Astrocyte (in vitro differentiated cells and primary cell): ENCODE data around the gene SNRPA.

Experiments used
- EZH2 ChIP-seq: IDR thresholded peaks from 2 replicates; pipeline ENCODE4 v1.6.1; 2012; ENCODE audit warnings: mild to moderate bottlenecking, low read length, inconsistent platforms; ENCODE audit not compliant: insufficient read depth
- TF ChIP-seq, protein P1 (sequence below): IDR thresholded peaks from 2 replicates; pipeline ENCODE4 v1.5.1; 2011; ENCODE audit warnings: low read depth, mild to moderate bottlenecking, inconsistent platforms, low read length, moderate library complexity; ENCODE audit not compliant: insufficient read depth

DNA sequence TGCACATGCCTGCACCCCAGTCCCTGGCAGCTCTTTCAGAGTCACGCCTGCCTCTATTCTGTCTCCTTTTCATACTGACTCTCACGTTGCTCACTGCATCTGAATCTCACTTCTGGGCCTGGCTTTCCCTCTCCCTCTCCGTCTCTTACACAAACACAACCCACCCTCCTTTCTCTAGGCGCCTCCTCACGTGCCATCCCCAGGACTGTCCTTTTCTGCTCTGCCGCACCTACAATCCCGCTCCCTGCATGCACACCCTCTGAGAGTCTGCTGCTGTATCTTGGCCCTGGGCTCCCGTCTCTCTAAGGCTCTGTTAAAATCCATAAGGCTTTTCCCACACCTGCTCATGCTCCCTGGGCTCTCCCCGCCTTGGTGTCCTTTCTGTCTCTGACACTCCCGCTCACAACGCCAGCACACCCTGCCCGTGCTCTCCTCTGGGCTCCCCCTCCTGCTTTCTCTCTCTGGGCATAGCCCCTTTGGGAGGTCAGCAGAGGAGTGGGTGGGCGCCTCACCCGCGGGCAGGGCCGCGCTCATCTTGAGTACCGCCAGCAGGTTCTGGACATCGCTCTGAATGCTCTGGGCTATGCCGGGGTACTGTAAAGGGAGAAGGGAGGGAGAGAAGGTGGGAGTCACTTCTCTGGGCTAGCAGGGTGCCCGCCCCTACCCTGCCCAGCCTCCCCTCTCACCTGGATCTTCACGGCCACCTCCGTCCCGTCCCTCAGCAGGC is 47.8 kb upstream of the SNRPA start:
- TF ChIP-seq, protein P1, sequence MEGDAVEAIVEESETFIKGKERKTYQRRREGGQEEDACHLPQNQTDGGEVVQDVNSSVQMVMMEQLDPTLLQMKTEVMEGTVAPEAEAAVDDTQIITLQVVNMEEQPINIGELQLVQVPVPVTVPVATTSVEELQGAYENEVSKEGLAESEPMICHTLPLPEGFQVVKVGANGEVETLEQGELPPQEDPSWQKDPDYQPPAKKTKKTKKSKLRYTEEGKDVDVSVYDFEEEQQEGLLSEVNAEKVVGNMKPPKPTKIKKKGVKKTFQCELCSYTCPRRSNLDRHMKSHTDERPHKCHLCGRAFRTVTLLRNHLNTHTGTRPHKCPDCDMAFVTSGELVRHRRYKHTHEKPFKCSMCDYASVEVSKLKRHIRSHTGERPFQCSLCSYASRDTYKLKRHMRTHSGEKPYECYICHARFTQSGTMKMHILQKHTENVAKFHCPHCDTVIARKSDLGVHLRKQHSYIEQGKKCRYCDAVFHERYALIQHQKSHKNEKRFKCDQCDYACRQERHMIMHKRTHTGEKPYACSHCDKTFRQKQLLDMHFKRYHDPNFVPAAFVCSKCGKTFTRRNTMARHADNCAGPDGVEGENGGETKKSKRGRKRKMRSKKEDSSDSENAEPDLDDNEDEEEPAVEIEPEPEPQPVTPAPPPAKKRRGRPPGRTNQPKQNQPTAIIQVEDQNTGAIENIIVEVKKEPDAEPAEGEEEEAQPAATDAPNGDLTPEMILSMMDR = no peak
- no peak for TF ChIP-seq EZH2
